ENCODE measurements around the gene CAMTA1.

- TF ChIP-seq CTCF (IDR thresholded peaks at IDR 0.05) (peak in 3 of 4 experiments; percentile 32 to 70 (median 64)), POLR2A (IDR thresholded peaks at IDR 0.05) (no peak), POLR2AphosphoS5 (IDR thresholded peaks at IDR 0.05) (no peak)
These were observed 8.9 kb downstream of the CAMTA1 start for GRCh38 chr1:6794164-6794563.

Measured in prostate gland (tissue), 2 donors.